HT1080 (cell line): ENCODE measurements around the gene ZNF367. TPM values are rescaled to one million over a fixed set of nuclear protein-coding genes. Genes with fewer than 3 reads are reported as not detected.

Source experiments
- DNase-seq: peaks from one replicate; pipeline ENCODE4 v3.0.0-alpha.2; 2015; ENCODE audit warnings: low read depth
- polyA plus RNA-seq, 2 experiments: library from polyadenylated mRNA; depleted of rRNA; stranded (reverse); fragments of >200 nt; gene quantifications; 2 replicates each; pipeline ENCODE4 v1.2.3, GENCODE V29; 2015
- total RNA-seq: library from RNA; depleted of rRNA; stranded (reverse); fragments of >200 nt; shearing (Covaris generic); gene quantifications from 2 replicates; pipeline ENCODE4 v1.2.3, GENCODE V29; 2014; rRNA removed

Gene ZNF367
- 21.2 and 21.6 TPM in 2 replicates for total RNA-seq
- 10.5 and 12.8 TPM in 2 replicates for polyA plus RNA-seq (2015; cell fraction: cytosol; rRNA removed)
- 13.7 and 16.1 TPM in 2 replicates for polyA plus RNA-seq (2015; cell fraction: nucleus; rRNA removed)

- peak; percentile 98 for DNase-seq
Observed at GRCh38 chr9:96418083-96418919, at the start of gene ZNF367. Gene ZNF367, minus strand, starts transcription at chr9:96418370. Its CDS starts 338 bp downstream, at chr9:96418032.

- DNase-seq: no peak
Observed at GRCh38 chr9:96467784-96468183, 49.6 kb upstream of the ZNF367 start.

GRCh38 chr9:96464426-96464825 lies 46.3 kb upstream of the ZNF367 start:
- DNase-seq: no peak

GRCh38 chr9:96462541-96462940 lies 44.4 kb upstream of the ZNF367 start:
- no peak for DNase-seq

GRCh38 chr9:96461336-96461735 lies 43.2 kb upstream of the ZNF367 start:
- DNase-seq: no peak

GRCh38 chr9:96460882-96461281 lies 42.7 kb upstream of the ZNF367 start:
- DNase-seq: no peak

GRCh38 chr9:96460470-96460869 lies 42.3 kb upstream of the ZNF367 start:
- no peak for DNase-seq

- no peak for DNase-seq
Observed at GRCh38 chr9:96459268-96460007, 41.3 kb upstream of the ZNF367 start.

- DNase-seq: no peak
Observed at GRCh38 chr9:96458226-96458625, 40.1 kb upstream of the ZNF367 start.

- DNase-seq: no peak
Observed at GRCh38 chr9:96457266-96457665, 39.1 kb upstream of the ZNF367 start.

- peak; percentile 47 for DNase-seq
Observed at GRCh38 chr9:96453625-96454024, 35.5 kb upstream of the ZNF367 start.

GRCh38 chr9:96450613-96451528 lies 32.7 kb upstream of the ZNF367 start:
- no peak for DNase-seq

GRCh38 chr9:96449845-96450612 lies 31.9 kb upstream of the ZNF367 start, which contains the start of gene HABP4:
Gene HABP4, plus strand, starts transcription at chr9:96450169. Its CDS starts 111 bp downstream, at chr9:96450280.
- peak; percentile 91 for DNase-seq

- DNase-seq: no peak
Observed at GRCh38 chr9:96449523-96449844, 31.3 kb upstream of the ZNF367 start.

GRCh38 chr9:96448546-96449170 lies 30.5 kb upstream of the ZNF367 start:
- no peak for DNase-seq

- no peak for DNase-seq
Observed at GRCh38 chr9:96447406-96447805, 29.2 kb upstream of the ZNF367 start.

GRCh38 chr9:96442491-96442890 lies 24.3 kb upstream of the ZNF367 start:
- no peak for DNase-seq

- peak; percentile 53 for DNase-seq
Observed at GRCh38 chr9:96441798-96442445, 23.8 kb upstream of the ZNF367 start.

- no peak for DNase-seq
Observed at GRCh38 chr9:96440671-96441199, 22.6 kb upstream of the ZNF367 start.
